NCI-H187 (cell line): ENCODE measurements around the gene FOXP1.

Experiments
- DNase-seq, 2 experiments: peaks; one replicate each; lab custom pipeline; 2025; lab: John Stamatoyannopoulos, UW

Gene FOXP1

GRCh38 chr3:71398157-71398836, 185.2 kb downstream of the FOXP1 start:
- DNase-seq: no peak

- DNase-seq: no peak
Observed at GRCh38 chr3:71397726-71398125, 185.8 kb downstream of the FOXP1 start.

- no peak for DNase-seq
Observed at GRCh38 chr3:71397046-71397445, 186.5 kb downstream of the FOXP1 start.

- DNase-seq: no peak
Observed at GRCh38 chr3:71395927-71396695, 187.4 kb downstream of the FOXP1 start.

GRCh38 chr3:71395470-71395869, 188.1 kb downstream of the FOXP1 start:
- DNase-seq: no peak

GRCh38 chr3:71393745-71394144, 189.8 kb downstream of the FOXP1 start:
- DNase-seq: no peak

- no peak for DNase-seq
Observed at GRCh38 chr3:71393093-71393492, 190.4 kb downstream of the FOXP1 start.

GRCh38 chr3:71392251-71392650, 191.3 kb downstream of the FOXP1 start:
- no peak for DNase-seq

GRCh38 chr3:71391361-71391760, 192.2 kb downstream of the FOXP1 start:
- DNase-seq: no peak

GRCh38 chr3:71389911-71390573, 193.5 kb downstream of the FOXP1 start:
- DNase-seq: no peak

GRCh38 chr3:71389191-71389590, 194.3 kb downstream of the FOXP1 start:
- DNase-seq: no peak

- no peak for DNase-seq
Observed at GRCh38 chr3:71388535-71389120, 194.9 kb downstream of the FOXP1 start.

GRCh38 chr3:71387586-71387985, 195.9 kb downstream of the FOXP1 start:
- DNase-seq: no peak

GRCh38 chr3:71384837-71385716, 198.5 kb downstream of the FOXP1 start:
- no peak for DNase-seq

GRCh38 chr3:71384388-71384787, 199.1 kb downstream of the FOXP1 start:
- no peak for DNase-seq

- DNase-seq: no peak
Observed at GRCh38 chr3:71380096-71380495, 203.4 kb downstream of the FOXP1 start.

- no peak for DNase-seq
Observed at GRCh38 chr3:71378509-71378908, 205.0 kb downstream of the FOXP1 start.

GRCh38 chr3:71376911-71377310, 206.6 kb downstream of the FOXP1 start:
- no peak for DNase-seq

- DNase-seq: no peak
Observed at GRCh38 chr3:71376503-71376902, 207.0 kb downstream of the FOXP1 start.

GRCh38 chr3:71374582-71374981, 208.9 kb downstream of the FOXP1 start:
- DNase-seq: no peak

- DNase-seq: peak; percentile 36 to 45
Observed at GRCh38 chr3:71372911-71373637, 210.5 kb downstream of the FOXP1 start.
